Measurements from ENCODE around the gene MYBPC2.
A peak's percentile ranks its signal among the peaks of the same experiment; 100 is the strongest.

Gene MYBPC2

DNA sequence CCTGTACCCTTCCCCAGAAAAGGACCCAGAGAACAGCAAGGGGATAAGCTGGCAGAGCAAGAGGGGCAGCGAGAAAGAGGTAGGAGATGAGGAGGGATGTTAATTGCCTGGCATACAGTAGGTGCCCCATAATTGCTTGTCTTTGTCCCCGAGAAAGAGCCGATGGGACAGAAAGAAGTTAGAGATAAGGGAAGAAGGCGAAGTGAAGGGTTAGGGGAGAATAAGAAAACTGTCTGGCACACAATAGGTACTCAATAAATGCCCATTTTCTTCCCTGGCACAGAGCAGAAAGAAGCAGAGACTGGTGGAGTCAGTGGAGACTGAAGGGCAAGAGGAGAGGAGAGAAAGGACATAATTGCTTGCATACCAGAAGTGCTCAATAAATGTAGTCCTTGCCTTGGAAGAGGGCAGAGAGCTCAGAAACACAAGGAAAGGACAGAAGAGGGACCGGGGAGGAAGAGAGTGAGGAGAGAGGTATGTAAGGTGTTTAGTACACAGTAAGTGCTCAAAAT, 62.4 kb downstream of the MYBPC2 start:
- Histone ChIP-seq H3K36me3 (ENCODE audit: control insufficient read depth, insufficient read depth, low read length) (no peaks in the 10 kb centered on the region), H3K9ac (ENCODE audit: low read length) (no peak overlapping the region), H3K4me3 (ENCODE audit: low read depth, low read length) (no peak overlapping the region), H3K27me3 (ENCODE audit: control insufficient read depth, insufficient read depth, low read length) (peaks cover 94% of the 10 kb centered on the region), H3K9me3 (ENCODE audit: control insufficient read depth, insufficient read depth, low read depth, low read length) (peaks cover 6% of the 10 kb centered on the region; the same call in 1 of the 2 replicates), H3K4me1 (ENCODE audit: control insufficient read depth, insufficient read depth, low read length) (peaks cover 18% of the 10 kb centered on the region), H3K27ac (ENCODE audit: low read depth, low read length) (no peak overlapping the region)

DNA sequence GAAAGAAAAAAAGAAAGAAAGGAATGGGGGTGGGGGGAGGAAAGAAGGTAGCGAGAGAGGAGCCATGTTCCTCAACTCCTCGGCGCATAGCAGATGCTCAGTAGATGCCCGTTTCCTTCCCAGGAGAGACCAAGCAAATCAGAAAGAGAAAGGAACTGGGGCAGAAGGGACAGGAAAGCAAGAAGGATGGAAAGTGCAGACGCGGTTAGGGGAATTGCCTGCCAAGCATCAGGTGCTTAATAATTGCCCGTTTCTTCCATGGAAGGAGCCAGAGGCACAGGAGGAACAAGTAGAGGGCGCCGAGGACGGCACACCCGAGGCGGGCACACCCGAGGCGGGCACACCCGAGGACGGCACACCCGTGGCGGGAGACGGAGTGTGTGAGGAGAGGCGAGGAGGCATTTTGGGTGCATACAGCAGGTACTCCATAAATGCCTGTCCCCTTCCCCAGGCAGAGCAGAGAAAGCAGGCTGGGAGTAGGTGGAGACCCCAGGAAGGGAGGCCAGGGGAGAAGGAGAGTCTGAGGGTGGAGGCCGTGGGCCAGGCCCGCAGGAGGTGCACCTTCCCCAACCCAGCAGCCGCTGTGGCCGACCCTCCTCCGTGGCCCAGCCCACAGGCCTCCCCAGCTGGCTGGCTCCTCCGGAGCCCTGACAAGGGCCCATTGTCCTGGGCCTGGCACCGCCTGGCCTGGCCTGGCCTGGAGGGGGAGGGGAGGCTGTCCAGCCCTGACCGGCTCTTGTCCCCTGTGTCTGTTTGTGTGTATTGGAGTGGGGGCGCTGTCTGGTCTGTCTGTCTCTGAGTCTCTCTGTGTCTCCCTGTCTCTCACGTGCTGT, 63.7 kb downstream of the MYBPC2 start:
- H3K4me1 ChIP-seq (ENCODE audit: control insufficient read depth, insufficient read depth, low read length), result peaks cover 26% of the 10 kb centered on the region
- no peak overlapping the region for H3K4me3 ChIP-seq (ENCODE audit: low read depth, low read length)
- peaks cover 87% of the 10 kb centered on the region for H3K27me3 ChIP-seq (ENCODE audit: control insufficient read depth, insufficient read depth, low read length)
- H3K36me3 ChIP-seq (ENCODE audit: control insufficient read depth, insufficient read depth, low read length), result no peaks in the 10 kb centered on the region
- no peaks in the 10 kb centered on the region for H3K9me3 ChIP-seq (ENCODE audit: control insufficient read depth, insufficient read depth, low read depth, low read length)
- H3K27ac ChIP-seq (ENCODE audit: low read depth, low read length), result no peak overlapping the region; the same call in 1 of the 2 replicates
- no peak overlapping the region for H3K9ac ChIP-seq (ENCODE audit: low read length)

DNA sequence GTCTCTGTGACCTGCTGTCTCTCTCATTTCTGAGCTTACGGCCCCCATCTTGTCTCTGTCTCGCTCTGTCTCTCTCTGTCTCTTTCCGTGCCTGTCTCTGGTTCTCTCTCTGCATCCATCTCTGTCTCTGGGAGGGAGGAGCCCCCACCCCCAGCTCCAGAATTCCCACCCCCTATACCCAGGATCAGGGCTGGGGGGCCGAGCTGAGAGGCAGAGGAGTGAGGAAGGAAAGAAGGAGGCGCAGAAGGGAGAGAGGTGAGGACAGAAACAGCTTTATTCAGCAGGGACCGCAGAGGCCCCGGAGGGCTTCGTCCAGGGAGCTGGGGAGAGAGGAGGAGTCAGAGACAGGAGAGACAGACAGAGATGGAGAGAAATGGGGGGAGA, 64.3 kb downstream of the MYBPC2 start:
- no peak overlapping the region for H3K27ac ChIP-seq (ENCODE audit: low read depth, low read length)
- H3K27me3 ChIP-seq (ENCODE audit: control insufficient read depth, insufficient read depth, low read length), result peaks cover 84% of the 10 kb centered on the region
- H3K4me1 ChIP-seq (ENCODE audit: control insufficient read depth, insufficient read depth, low read length), result peaks cover 25% of the 10 kb centered on the region

DNA sequence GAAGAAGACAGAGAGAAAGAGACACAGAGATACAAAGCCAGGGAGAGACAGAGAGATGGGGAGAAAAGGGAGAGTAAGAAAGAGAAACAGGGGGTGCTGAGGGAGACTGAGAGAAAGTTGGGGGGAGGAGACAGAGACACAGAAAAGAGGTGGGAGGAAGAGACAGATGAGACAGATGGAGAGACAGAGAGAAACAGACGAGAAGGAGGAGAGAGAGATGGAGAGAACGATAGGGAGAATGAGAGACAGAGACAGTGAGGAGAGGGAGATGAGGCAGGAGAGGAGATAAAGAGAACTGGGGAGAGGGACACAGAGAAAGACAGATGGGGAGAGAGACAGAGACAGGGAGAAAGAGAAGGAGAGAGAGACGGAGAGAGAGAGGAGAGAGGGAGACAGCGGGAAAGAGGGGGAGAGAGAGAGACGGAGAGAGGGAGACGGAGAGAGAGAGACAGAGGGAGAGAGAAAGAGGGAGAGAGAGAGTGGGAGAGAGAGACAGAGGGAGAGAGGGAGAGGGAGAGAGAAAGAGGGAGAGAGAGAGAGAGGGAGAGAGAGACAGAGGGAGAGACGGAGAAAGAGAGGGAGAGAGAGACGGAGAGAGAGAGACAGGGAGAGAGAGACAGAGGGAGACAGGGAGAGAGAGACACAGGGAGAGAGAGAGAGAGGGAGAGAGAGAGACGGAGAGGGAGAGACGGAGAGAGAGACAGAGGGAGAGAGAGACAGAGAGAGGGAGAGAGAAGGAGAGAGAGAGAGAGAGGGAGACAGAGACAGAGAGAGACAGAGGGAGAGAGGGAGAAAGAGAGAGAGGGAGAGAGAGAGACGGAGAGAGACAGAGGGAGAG, 65.7 kb downstream of the MYBPC2 start:
- H3K4me1 ChIP-seq (ENCODE audit: control insufficient read depth, insufficient read depth, low read length), result peaks cover 20% of the 10 kb centered on the region
- H3K9me3 ChIP-seq (ENCODE audit: control insufficient read depth, insufficient read depth, low read depth, low read length), result no peaks in the 10 kb centered on the region
- H3K9ac ChIP-seq (ENCODE audit: low read length), result no peak overlapping the region
- no peak overlapping the region for H3K4me3 ChIP-seq (ENCODE audit: low read depth, low read length)
- no peaks in the 10 kb centered on the region for H3K36me3 ChIP-seq (ENCODE audit: control insufficient read depth, insufficient read depth, low read length)
- H3K27ac ChIP-seq (ENCODE audit: low read depth, low read length), result no peak overlapping the region
- H3K27me3 ChIP-seq (ENCODE audit: control insufficient read depth, insufficient read depth, low read length), result peaks cover 69% of the 10 kb centered on the region

More for the DNA sequence above, 64.3 kb downstream of the MYBPC2 start:
- no peak overlapping the region for H3K9ac ChIP-seq (ENCODE audit: low read length)
- H3K9me3 ChIP-seq (ENCODE audit: control insufficient read depth, insufficient read depth, low read depth, low read length), result no peaks in the 10 kb centered on the region
- H3K36me3 ChIP-seq (ENCODE audit: control insufficient read depth, insufficient read depth, low read length), result no peaks in the 10 kb centered on the region
- H3K4me3 ChIP-seq (ENCODE audit: low read depth, low read length), result no peak overlapping the region

DNA sequence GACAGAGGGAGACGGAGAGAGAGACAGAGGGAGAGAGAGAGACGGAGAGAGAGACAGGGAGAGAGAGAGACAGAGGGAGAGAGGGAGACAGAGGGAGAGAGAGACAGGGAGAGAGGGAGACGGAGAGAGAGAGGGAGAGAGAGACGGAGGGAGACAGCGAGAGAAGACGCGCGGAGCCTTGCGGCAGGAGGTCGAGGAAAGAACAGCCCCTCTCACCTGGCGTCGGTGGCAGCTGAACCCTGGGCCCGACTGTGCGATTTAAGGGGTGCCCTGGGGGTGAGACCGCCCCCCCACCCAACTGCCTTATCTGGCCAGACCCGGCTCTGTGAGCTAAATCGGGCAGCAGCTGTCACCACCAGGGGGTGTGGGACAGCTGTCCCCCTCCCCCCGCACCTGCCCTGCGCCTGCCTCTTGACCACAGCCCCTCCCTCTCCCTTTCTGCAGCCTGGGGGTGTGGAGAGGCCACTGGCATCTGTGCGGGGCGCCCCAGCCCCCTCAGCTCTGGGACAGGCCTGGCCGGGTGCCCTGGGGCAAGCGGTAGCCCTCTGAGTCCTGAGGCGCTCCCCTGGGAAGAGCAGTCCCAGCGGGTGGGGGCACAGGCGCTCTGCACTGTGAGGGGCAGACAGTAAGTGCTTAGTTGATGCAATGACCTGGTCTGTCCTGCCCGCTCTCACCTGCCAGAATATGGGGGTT, 67.5 kb downstream of the MYBPC2 start:
- no peaks in the 10 kb centered on the region for H3K36me3 ChIP-seq (ENCODE audit: control insufficient read depth, insufficient read depth, low read length)
- peaks cover 53% of the 10 kb centered on the region for H3K27me3 ChIP-seq (ENCODE audit: control insufficient read depth, insufficient read depth, low read length)
- peak overlapping the region; percentile 50 for H3K4me3 ChIP-seq (ENCODE audit: low read depth, low read length)
- peaks cover 20% of the 10 kb centered on the region for H3K4me1 ChIP-seq (ENCODE audit: control insufficient read depth, insufficient read depth, low read length)
- H3K9me3 ChIP-seq (ENCODE audit: control insufficient read depth, insufficient read depth, low read depth, low read length), result no peaks in the 10 kb centered on the region
- H3K27ac ChIP-seq (ENCODE audit: low read depth, low read length), result no peak overlapping the region
- H3K9ac ChIP-seq (ENCODE audit: low read length), result peak overlapping the region; percentile 61

DNA sequence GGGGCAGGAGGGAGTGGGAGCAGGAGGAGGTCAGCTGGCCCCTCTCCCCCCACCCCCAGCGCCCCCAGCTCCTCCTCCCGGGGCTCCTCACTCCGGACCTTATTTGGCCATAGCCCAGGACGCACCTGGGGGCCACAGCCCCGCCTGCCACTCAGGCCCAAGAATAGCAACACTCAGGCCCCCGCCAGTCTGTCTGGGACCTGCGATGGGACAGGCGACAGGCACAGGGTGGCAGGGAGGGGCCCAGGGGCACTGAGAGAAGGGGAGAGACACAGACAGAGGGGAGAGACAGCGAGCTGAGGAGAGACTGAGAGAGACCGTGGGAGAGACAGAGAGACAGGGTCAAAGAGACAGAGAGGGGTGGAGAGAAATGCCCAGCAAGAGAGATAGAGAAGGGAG, 68.1 kb downstream of the MYBPC2 start:
- Histone ChIP-seq H3K4me1 (ENCODE audit: control insufficient read depth, insufficient read depth, low read length) (peaks cover 20% of the 10 kb centered on the region), H3K27me3 (ENCODE audit: control insufficient read depth, insufficient read depth, low read length) (peaks cover 50% of the 10 kb centered on the region), H3K4me3 (ENCODE audit: low read depth, low read length) (peak overlapping the region; percentile 50; the same call in 1 of the 2 replicates), H3K9me3 (ENCODE audit: control insufficient read depth, insufficient read depth, low read depth, low read length) (no peaks in the 10 kb centered on the region), H3K27ac (ENCODE audit: low read depth, low read length) (no peak overlapping the region), H3K9ac (ENCODE audit: low read length) (peak overlapping the region; percentile 41), H3K36me3 (ENCODE audit: control insufficient read depth, insufficient read depth, low read length) (no peaks in the 10 kb centered on the region)

DNA sequence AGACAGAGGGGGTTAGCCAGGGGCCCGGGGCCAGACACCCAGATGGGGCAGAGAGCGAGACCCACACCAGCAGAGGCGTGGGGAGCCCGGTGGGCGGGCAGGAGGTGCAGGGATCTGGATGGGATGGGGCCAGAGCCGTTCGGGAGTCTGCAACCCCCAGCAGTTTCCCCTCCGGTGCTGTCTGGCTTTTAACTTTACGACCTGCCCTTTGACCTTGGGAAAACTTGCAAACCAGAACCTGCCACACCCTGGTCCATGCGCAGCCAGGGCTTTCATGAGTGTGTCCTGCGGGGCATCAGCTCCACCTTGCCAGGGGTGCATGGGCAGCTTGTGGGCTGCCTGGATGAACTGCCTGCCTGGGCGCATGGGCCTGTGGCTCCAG, 68.5 kb downstream of the MYBPC2 start:
- Histone ChIP-seq H3K27ac (ENCODE audit: low read depth, low read length) (no peak overlapping the region), H3K9me3 (ENCODE audit: control insufficient read depth, insufficient read depth, low read depth, low read length) (no peaks in the 10 kb centered on the region), H3K9ac (ENCODE audit: low read length) (peak overlapping the region; percentile 41), H3K4me1 (ENCODE audit: control insufficient read depth, insufficient read depth, low read length) (peaks cover 20% of the 10 kb centered on the region), H3K27me3 (ENCODE audit: control insufficient read depth, insufficient read depth, low read length) (peaks cover 46% of the 10 kb centered on the region), H3K4me3 (ENCODE audit: low read depth, low read length) (no peak overlapping the region), H3K36me3 (ENCODE audit: control insufficient read depth, insufficient read depth, low read length) (no peaks in the 10 kb centered on the region)

DNA sequence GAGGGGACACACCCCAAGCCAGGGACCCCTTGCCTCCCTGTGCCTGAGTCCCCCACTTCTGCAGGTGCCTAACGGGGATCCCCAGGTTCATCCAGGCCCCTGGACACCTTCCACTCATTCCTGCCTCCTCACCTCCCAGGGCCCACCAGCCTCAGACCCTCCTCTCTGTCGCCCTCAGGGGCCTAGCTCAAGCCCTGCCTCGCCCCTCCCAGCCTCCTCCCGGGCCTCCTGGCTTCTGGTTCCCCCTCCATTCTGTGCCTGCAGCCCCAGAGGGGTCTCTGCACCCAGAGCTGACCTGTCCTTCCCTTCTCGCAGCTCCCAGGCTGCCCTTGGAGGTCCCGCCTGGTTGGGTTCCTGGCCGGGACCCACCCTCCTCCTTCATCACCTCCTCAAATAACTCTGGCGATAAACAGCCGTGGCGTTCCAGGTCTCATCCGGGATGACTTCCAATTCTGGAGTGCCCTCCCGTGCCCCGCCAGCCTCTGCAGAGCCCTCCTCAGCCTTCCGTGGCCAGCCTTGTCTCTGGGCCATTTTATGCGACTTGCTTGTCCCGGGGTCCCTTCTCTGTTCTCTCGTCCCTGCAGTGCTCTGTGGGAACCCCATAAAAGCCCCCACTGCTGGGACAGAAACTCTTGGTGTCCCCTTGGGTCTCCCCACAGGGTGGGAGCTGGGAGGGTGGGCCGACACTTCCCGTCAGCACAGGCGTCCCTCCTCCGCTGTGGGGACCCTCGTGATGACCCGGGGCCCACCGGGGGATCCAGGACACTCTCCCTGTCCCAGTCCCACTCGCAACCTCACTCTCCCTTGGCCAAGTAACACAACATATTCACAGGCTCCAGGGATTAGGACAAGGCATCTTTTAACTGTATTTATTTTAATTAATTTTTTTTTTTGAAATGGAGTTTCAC, 69.1 kb downstream of the MYBPC2 start:
- no peak overlapping the region for H3K27ac ChIP-seq (ENCODE audit: low read depth, low read length)

DNA sequence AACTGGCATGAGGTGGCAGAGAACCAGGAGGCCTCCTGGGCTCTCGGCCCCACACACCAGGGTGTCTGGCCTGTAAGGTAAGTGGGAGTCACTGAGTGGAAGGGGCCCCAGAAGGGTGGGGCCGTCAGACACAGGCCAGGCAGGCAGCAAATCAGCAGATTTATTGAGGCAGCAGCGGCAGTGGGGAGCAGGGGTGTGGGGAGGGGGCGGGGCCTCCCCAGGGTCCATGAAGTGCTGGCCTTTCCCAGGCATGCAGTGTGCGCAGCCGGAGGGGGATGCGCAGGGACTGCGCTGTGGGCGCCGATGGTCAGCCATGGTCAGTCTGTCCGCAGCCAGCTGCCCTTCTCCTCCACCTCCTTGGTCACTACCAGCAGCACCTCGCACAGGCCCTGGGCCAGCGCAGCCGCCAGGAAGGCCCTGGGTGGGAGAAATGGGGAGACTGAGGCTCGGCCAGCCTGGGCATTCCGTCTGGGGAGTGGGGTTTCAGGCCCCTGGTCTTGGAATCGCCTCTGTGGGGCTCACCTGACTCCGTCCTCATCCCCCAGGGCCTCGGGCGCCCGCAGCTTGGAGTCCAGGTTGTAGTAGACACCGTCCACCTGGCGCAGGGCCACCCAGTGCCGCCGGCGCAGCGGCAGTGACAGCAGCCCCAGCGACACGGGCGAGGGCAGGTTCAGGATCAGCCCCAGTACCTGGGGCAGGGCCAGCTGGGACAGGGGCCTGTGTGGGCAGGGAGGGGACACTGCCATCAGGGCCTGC, 73.3 kb downstream of the MYBPC2 start:
- Histone ChIP-seq H3K27ac (ENCODE audit: low read depth, low read length) (no peak overlapping the region), H3K4me3 (ENCODE audit: low read depth, low read length) (no peak overlapping the region), H3K9me3 (ENCODE audit: control insufficient read depth, insufficient read depth, low read depth, low read length) (no peaks in the 10 kb centered on the region), H3K4me1 (ENCODE audit: control insufficient read depth, insufficient read depth, low read length) (peaks cover 9% of the 10 kb centered on the region; the same call in 1 of the 2 replicates), H3K36me3 (ENCODE audit: control insufficient read depth, insufficient read depth, low read length) (no peaks in the 10 kb centered on the region), H3K27me3 (ENCODE audit: control insufficient read depth, insufficient read depth, low read length) (peaks cover 16% of the 10 kb centered on the region), H3K9ac (ENCODE audit: low read length) (no peak overlapping the region)

More for the DNA sequence above, 69.1 kb downstream of the MYBPC2 start:
- Histone ChIP-seq H3K4me3 (ENCODE audit: low read depth, low read length) (no peak overlapping the region), H3K4me1 (ENCODE audit: control insufficient read depth, insufficient read depth, low read length) (peaks cover 17% of the 10 kb centered on the region), H3K9me3 (ENCODE audit: control insufficient read depth, insufficient read depth, low read depth, low read length) (no peaks in the 10 kb centered on the region), H3K36me3 (ENCODE audit: control insufficient read depth, insufficient read depth, low read length) (no peaks in the 10 kb centered on the region), H3K9ac (ENCODE audit: low read length) (no peak overlapping the region), H3K27me3 (ENCODE audit: control insufficient read depth, insufficient read depth, low read length) (peaks cover 40% of the 10 kb centered on the region)
